Spleen (tissue), 11 donors: ENCODE results near the gene CNGA3. TPM values are rescaled to one million over a fixed set of nuclear protein-coding genes. Genes with fewer than 3 reads are reported as not detected.
"Not testable (repeated sequence)": the region's sequence is repeated elsewhere in the genome, so short reads cannot be mapped to it uniquely, and the experiment has no call there.

Experiments used
- DNase-seq: peaks from one replicate; pipeline ENCODE4 v3.0.0-alpha.2; 2020
- H3K27ac ChIP-seq, 8 donors: fragments of 200-600 bp; sonication (generic) in 7 of 8; 1 replicate in 4 of 8; 2 replicates in 4 of 8; pipeline versions ENCODE4 v1.5.0 to v1.8.0; 2016 to 2021; ENCODE audit warnings: inconsistent platforms in 4 of 8, mild to moderate bottlenecking in 4 of 8, moderate library complexity in 1 of 8
- H3K27me3 ChIP-seq, 7 donors: fragments of 200-600 bp; sonication (generic) in 6 of 7; replicated peaks in 1 of 7; 1 replicate in 4 of 7; 2 replicates in 3 of 7; pipeline versions ENCODE4 v1.5.0 to v1.8.0; 2016 to 2021; ENCODE audit warnings: inconsistent platforms in 3 of 7, mild to moderate bottlenecking in 1 of 7
- H3K36me3 ChIP-seq, 6 donors: fragments of 200-600 bp; sonication (generic) in 5 of 6; 1 replicate in 4 of 6; 2 replicates in 2 of 6; pipeline versions ENCODE4 v1.5.0 to v1.8.0; 2016 to 2021; ENCODE audit warnings: inconsistent platforms in 2 of 6
- H3K4me1 ChIP-seq, 6 donors: fragments of 200-600 bp; sonication (generic) in 5 of 6; 1 replicate in 3 of 6; 2 replicates in 3 of 6; pipeline versions ENCODE4 v1.5.0 to v1.8.0; 2016 to 2021; ENCODE audit warnings: inconsistent platforms in 3 of 6
- H3K4me3 ChIP-seq, 8 donors: fragments of 200-600 bp; sonication (generic) in 7 of 8; 1 replicate in 4 of 8; 2 replicates in 4 of 8; pipeline versions ENCODE4 v1.5.0 to v1.8.0; 2016 to 2021; ENCODE audit warnings: inconsistent platforms in 4 of 8, mild to moderate bottlenecking in 4 of 8, moderate library complexity in 2 of 8
- H3K9me3 ChIP-seq, 8 donors: fragments of 200-600 bp; sonication (generic) in 7 of 8; 1 replicate in 4 of 8; 2 replicates in 4 of 8; pipeline versions ENCODE4 v1.5.0 to v1.8.0; 2016 to 2021; ENCODE audit warnings: inconsistent platforms in 4 of 8
- CTCF ChIP-seq, 11 experiments: fragments of 200-600 bp in 7 of 11; fragments of 450-650 bp in 4 of 11; sonication (generic) in 4 of 11; IDR thresholded peaks in 8 of 11; conservative IDR thresholded peaks in 3 of 11; 1 replicate in 7 of 11; 2 replicates in 4 of 11; pipeline versions ENCODE4 v1.4.0 to v1.8.0; 2016 to 2021; ENCODE audit warnings: antibody characterized with exemption in 11 of 11, inconsistent platforms in 4 of 11, mild to moderate bottlenecking in 1 of 11
- POLR2A ChIP-seq, 3 donors: fragments of 450-650 bp; IDR thresholded peaks; one replicate each; pipeline ENCODE4 v1.5.1; 2017; ENCODE audit warnings: antibody characterized with exemption in 3 of 3, mild to moderate bottlenecking in 1 of 3
- POLR2AphosphoS5 ChIP-seq, 3 donors: sonication (generic); formaldehyde crosslinking; IDR thresholded peaks; one replicate each; pipeline ENCODE4 v1.5.1; 2017; ENCODE audit warnings: antibody characterized with exemption in 3 of 3
- WGBS, 5 donors: extraction: QIAGEN DNeasy Blood & Tissue Kit in 3 of 5; methylation state at CpG; one replicate each; pipeline versions ENCODE4 v1.1.5 to v1.1.7; 2013 to 2018; 5-methylcytosine and 5-hydroxymethylcytosine counted together
- intact Hi-C: fragments of 100-400 bp; cut with DNase I; formaldehyde crosslinking; loops from one replicate; pipeline ENCODE4 v1.15.0; 2023; ENCODE audit warnings: low total_unique reads
- polyA plus RNA-seq, 3 donors: library from polyadenylated mRNA; stranded (reverse); fragments of 200-250 nt; gene quantifications; one replicate each; pipeline ENCODE4 v1.2.1, GENCODE V29; 2013
- total RNA-seq, 7 donors: library from RNA; depleted of rRNA in 3 of 7; stranded (reverse); fragments of >200 nt in 3 of 7; fragmentation: NEBNext Ultra II Directional in 4 of 7; extraction: Animal tissue kit (Norgen Biotek cat#: 25700) in 4 of 7; gene quantifications; one replicate each; pipeline versions ENCODE4 v1.1.0 to v1.2.1, GENCODE V29; 2016 to 2021
- donor health status: healthy with polysubstance abuse.
- donor health status: DM: no; HTN: no; CAD: no; lungs with moderate emphysema.
- donor health status: DM: no; HTN: no; CAD: no.
- donor health status: Bipolar disorder and iron deficiency.
- donor health status: healthy.
- donor health status: DM: no; HTN: no; CAD: no.
- donor health status: DM: yes; HTN: yes; CAD: no.

The CNGA3 gene
- total and polyA plus RNA-seq, 10 donors: not detected

- peaks cover 0 to 30% (median 24%) of the 10 kb centered on the region in 8 donors for H3K9me3 ChIP-seq
- TF ChIP-seq CTCF (IDR thresholded peaks at IDR 0.05 in 8 of 11, conservative IDR thresholded peaks at IDR 0.05 in 3 of 11) (no peak), POLR2A (IDR thresholded peaks at IDR 0.05) (no peak), POLR2AphosphoS5 (IDR thresholded peaks at IDR 0.05) (no peak)
- 78 to 96% (median 81%) methylated on average over 2 of the region's 2 CpGs for WGBS, 5 donors
Observed at GRCh38 chr2:98315957-98316356, 30.3 kb upstream of the CNGA3 start.

GRCh38 chr2:98317214-98317613, 29.0 kb upstream of the CNGA3 start:
- 35 to 39% (median 37%) methylated on average over 3 of the region's 3 CpGs for WGBS, 5 donors
- peaks cover 0 to 42% (median 37%) of the 10 kb centered on the region in 8 donors for H3K9me3 ChIP-seq

More at GRCh38 chr2:98315957-98316356, 30.3 kb upstream of the CNGA3 start:
- no peaks in the 10 kb centered on the region for H3K36me3 ChIP-seq
- H3K4me3 ChIP-seq: no peak overlapping the region
- peaks cover 0 to 16% (median 0%) of the 10 kb centered on the region in 7 donors for H3K27me3 ChIP-seq
- no peak overlapping the region for H3K27ac ChIP-seq
- no peaks in the 10 kb centered on the region for H3K4me1 ChIP-seq
- DNase-seq: no peak
- intact Hi-C loops: no loop called here

GRCh38 chr2:98320171-98320570, 26.1 kb upstream of the CNGA3 start:
- DNase-seq, H3K4me3 ChIP-seq, H3K36me3 ChIP-seq, H3K27ac ChIP-seq, H3K4me1 ChIP-seq, intact Hi-C loops: not testable (repeated sequence)
- peaks cover 0 to 10% (median 0%) of the 10 kb centered on the region in 7 donors for H3K27me3 ChIP-seq
- 89 to 98% (median 91%) methylated on average over 3 of the region's 3 CpGs for WGBS, 5 donors
- H3K9me3 ChIP-seq: peaks cover 0 to 65% (median 58%) of the 10 kb centered on the region in 8 donors

More at GRCh38 chr2:98317214-98317613, 29.0 kb upstream of the CNGA3 start:
- Histone ChIP-seq H3K36me3 (no peaks in the 10 kb centered on the region), H3K27ac (no peak overlapping the region), H3K27me3 (peaks cover 0 to 5% (median 0%) of the 10 kb centered on the region in 7 donors), H3K4me1 (no peaks in the 10 kb centered on the region), H3K4me3 (no peak overlapping the region)
- intact Hi-C loops: no loop called here
- TF ChIP-seq POLR2AphosphoS5 (IDR thresholded peaks at IDR 0.05) (no peak), POLR2A (IDR thresholded peaks at IDR 0.05) (no peak), CTCF (IDR thresholded peaks at IDR 0.05 in 8 of 11, conservative IDR thresholded peaks at IDR 0.05 in 3 of 11) (no peak)
- DNase-seq: no peak

GRCh38 chr2:98324181-98324580, 22.1 kb upstream of the CNGA3 start:
- 67 to 83% (median 75%) methylated on average over 2 of the region's 2 CpGs for WGBS, 5 donors
- Histone ChIP-seq H3K4me3 (no peak overlapping the region), H3K36me3 (no peaks in the 10 kb centered on the region), H3K27ac (no peak overlapping the region), H3K9me3 (peaks cover 0 to 63% (median 55%) of the 10 kb centered on the region in 8 donors), H3K27me3 (peaks cover 0 to 10% (median 0%) of the 10 kb centered on the region in 7 donors), H3K4me1 (no peaks in the 10 kb centered on the region)
- intact Hi-C loops: no loop called here
- TF ChIP-seq POLR2AphosphoS5 (IDR thresholded peaks at IDR 0.05) (no peak), CTCF (IDR thresholded peaks at IDR 0.05 in 8 of 11, conservative IDR thresholded peaks at IDR 0.05 in 3 of 11) (no peak), POLR2A (IDR thresholded peaks at IDR 0.05) (no peak)
- no peak for DNase-seq

DNA sequence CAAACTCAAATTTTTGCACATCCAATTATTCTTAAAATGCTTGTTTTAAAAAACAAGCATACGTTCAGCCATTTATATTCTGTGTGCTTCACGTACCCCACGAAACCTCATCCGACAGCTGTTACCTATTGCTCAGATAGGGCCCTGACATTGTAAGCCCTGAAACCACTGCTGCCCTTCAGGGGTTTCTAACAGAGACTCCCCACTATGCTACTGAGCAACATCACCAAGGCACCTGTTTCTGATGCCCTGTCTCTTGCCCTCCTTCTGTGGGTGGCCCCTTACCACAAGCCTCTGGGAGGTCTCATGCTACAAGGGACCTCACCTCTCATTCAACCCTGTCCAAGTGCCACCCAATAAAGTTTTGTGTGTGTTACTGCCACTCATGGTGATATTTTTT, 18.5 kb upstream of the CNGA3 start:
- peaks cover 0 to 4% (median 0%) of the 10 kb centered on the region in 7 donors for H3K27me3 ChIP-seq
- no peak overlapping the region for H3K27ac ChIP-seq
- H3K4me1 ChIP-seq: no peaks in the 10 kb centered on the region
- WGBS, 5 donors: 93 to 96% (median 95%) methylated on average over 4 of the region's 4 CpGs
- intact Hi-C loops: no loop called here
- no peaks in the 10 kb centered on the region for H3K36me3 ChIP-seq
- H3K9me3 ChIP-seq: peaks cover 0 to 27% (median 20%) of the 10 kb centered on the region in 8 donors
- H3K4me3 ChIP-seq: no peak overlapping the region
- no peak for DNase-seq
- no peak for TF ChIP-seq CTCF (IDR thresholded peaks at IDR 0.05 in 8 of 11, conservative IDR thresholded peaks at IDR 0.05 in 3 of 11)
